ENCODE results near the gene CYP19A1.

DNA sequence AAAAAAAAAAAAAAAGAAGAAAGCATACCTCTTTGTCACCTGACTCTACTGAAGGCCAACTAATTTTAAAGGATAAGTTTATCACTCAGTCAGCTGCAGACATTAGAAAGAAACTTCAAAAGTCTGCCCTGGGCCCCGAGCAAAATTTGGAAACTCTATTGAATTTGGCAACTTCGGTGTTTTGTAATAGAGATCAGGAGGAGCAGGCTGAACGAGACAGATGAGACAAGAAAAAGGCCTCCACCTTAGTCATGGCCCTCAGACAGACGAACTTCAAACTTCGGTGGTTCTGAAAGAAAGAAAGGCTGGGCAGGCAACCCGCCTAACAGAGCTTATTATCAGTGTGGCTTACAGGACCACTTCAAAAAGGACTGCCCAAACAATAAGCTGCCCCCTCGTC, 21.6 kb upstream of the CYP19A1 start:
- TF ChIP-seq, protein P1, sequence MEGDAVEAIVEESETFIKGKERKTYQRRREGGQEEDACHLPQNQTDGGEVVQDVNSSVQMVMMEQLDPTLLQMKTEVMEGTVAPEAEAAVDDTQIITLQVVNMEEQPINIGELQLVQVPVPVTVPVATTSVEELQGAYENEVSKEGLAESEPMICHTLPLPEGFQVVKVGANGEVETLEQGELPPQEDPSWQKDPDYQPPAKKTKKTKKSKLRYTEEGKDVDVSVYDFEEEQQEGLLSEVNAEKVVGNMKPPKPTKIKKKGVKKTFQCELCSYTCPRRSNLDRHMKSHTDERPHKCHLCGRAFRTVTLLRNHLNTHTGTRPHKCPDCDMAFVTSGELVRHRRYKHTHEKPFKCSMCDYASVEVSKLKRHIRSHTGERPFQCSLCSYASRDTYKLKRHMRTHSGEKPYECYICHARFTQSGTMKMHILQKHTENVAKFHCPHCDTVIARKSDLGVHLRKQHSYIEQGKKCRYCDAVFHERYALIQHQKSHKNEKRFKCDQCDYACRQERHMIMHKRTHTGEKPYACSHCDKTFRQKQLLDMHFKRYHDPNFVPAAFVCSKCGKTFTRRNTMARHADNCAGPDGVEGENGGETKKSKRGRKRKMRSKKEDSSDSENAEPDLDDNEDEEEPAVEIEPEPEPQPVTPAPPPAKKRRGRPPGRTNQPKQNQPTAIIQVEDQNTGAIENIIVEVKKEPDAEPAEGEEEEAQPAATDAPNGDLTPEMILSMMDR (IDR thresholded peaks at IDR 0.05): no peak
- no peak for TF ChIP-seq POLR2A (IDR thresholded peaks at IDR 0.05)
